ENCODE results near the gene SMARCC2.

Gene SMARCC2

DNA sequence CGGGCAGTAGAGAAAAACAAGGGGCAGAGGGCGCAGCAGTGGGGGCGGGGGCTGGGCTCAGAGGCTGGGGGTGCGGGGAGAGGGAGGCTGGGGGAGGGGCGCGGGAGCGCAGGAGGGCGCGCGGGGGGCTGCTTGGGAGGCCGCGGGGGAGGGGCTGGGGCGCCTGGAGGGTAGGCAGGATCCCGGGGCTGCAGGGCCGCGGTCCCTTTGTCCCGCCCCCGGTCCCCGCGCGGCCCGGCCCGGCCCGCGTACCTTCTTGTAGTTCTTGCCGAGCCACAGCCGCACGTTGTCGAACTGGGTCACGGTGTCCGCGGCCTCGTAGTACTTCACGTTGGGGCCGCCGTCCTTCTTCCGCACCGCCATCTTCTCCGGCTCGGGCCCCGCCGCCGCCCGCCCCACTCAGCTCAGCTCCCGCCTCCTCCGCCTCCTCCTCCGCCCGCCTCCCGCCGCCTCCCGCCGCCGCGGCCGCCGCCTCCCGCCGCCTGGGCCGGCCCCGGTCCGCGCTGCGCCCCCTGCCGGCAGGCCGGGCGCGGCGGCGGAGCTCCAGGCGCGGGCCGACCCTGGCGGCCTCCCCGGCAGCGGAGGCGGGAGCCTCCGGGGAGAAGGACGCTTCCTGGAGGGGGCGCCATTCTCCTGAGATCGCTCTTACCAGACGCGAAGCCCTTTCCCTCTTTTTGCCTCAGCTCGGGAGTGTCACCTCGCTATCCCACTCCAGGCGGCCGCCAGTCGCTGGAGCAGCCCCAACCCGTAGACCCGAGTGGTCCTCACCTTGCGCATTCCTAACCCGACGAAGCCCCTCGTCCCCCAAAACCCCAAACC, at the start of gene SMARCC2:
Gene SMARCC2, minus strand, starts transcription at position 385 of the 819 bp plus-strand sequence. Its CDS starts 22 bp downstream, at position 363.
- peak; percentile 78 to 80 for DNase-seq (ENCODE audit: low read depth in 2 of 2)

DNA sequence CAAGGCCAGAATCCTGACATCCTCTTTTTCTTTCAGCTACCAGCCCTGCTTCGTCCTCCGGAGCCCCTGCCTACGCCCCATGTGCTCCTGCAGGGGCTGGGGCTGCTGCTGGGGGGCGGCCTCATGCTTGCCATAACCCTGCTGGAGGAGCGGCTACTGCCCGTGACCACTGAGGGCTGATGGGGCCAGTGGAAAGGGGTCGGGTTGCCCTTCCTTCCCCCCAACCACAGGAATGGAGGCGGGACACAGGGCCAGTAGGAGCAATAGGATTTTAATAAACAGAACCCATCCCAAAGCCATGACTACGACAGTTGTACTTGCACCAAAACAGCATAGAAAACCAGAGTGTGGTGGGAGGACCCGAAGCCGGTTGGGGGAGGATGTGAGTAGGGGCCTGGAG, 48.3 kb upstream of the SMARCC2 start:
- DNase-seq (ENCODE audit: low read depth in 2 of 2), result no peak

DNA sequence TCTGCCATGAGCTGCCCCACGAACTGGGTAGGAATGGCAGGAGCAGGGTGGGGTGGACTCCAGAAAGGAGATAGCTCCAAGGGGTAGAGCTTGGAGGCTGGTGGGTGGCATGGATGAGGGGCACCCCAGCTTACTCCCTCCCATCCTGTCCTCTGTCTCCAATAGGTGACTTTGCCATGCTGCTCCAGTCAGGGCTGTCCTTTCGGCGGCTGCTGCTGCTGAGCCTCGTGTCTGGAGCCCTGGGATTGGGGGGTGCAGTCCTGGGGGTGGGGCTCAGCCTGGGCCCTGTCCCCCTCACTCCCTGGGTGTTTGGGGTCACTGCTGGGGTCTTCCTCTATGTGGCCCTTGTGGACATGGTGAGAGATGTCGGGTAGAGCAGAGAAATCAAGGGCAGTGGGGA, 47.7 kb upstream of the SMARCC2 start:
- no peak for DNase-seq (ENCODE audit: low read depth in 2 of 2)

DNA sequence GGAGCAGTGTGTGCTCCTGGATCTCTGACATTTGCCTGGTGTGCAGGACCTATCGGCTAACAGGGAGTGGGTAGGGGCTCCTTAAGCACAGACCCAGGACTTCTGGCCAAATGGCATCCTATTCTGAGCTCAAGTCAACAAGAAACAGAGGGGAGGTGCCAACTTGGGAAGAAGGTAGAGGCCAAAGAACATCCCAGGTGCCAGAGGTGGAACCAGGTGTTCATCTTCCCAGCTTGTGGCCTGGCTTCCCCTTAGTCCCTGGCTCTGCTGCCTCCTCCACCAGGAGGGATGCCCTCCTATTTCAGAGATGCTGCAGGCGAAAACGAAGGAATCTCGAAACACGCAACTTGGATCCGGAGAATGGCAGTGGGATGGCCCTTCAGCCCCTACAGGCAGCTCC, 46.8 kb upstream of the SMARCC2 start:
- DNase-seq (ENCODE audit: low read depth in 2 of 2), result no peak

DNA sequence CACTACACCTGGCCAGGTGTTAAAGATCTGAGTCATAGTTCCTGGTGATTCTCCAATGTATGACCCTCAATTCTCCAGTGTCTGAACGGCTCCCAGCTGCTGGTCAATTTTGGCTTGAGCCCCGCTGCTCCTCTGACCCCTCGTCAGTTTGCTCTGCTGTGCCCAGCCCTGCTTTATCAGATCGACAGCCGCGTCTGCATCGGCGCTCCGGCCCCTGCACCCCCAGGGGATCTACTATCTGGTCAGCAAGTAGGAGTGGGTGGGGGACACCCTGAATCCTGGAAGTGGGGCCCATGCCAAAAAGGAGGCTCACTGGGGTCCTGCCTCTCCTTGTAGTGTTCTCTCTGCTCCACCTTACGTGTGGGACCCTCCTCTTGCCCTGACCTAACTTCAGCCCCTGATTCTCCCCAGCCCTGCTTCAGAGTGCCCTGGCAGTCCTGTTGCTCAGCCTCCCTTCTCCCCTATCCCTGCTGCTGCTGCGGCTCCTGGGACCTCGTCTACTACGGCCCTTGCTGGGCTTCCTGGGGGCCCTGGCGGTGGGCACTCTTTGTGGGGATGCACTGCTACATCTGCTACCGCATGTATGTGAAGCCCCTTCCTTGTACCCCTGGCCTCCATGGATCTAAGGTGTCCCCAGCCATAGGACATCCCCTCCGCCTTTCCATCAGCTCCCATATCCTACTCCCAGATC, 45.6 kb upstream of the SMARCC2 start:
- DNase-seq (ENCODE audit: low read depth in 2 of 2), result no peak

DNA sequence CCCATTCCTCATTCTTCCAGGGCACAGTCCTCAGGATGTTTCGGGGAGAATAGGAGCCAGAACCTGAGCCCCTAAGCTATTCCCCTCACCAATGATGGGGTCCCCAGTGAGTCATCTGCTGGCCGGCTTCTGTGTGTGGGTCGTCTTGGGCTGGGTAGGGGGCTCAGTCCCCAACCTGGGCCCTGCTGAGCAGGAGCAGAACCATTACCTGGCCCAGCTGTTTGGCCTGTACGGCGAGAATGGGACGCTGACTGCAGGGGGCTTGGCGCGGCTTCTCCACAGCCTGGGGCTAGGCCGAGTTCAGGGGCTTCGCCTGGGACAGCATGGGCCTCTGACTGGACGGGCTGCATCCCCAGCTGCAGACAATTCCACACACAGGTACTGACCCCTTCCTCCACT, 41.9 kb upstream of the SMARCC2 start:
- no peak for DNase-seq (ENCODE audit: low read depth in 2 of 2)

DNA sequence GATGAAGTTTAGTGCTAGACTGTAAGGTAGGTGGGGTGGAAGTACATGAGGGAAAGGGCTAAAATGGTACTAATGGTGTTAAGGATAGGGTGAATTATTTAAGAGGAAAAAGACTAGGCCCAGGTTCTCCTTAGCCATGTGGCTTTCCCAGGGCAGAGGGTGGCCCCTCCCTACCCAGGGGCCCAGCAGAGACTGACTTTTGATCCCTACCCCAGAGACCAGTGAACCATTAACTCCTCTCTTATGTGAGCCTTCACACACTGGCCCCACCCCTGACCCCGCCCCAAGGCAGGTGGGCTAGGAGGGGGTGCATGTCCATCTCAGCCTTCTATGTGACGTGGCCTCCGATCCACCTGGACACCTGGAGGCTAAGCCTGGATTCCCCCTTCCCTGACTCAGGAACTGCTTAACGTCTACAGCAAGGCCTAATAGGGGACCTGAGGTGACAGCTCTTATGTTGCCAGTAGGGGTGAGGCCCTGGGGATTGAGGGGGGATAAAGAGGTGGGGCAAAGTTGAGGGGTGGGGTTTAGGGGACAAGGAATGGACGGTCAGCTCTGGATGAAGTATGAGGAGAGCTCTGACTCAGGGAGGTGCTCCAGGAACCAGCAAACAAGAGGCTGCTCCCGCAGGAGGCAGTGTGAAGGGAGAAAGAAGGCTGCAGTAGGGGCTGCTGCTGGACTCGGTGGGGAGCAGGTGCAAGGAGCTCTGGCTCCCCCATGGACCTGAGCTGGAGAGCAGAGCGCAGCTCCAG, 41.3 kb upstream of the SMARCC2 start:
- DNase-seq (ENCODE audit: low read depth in 2 of 2), result no peak

DNA sequence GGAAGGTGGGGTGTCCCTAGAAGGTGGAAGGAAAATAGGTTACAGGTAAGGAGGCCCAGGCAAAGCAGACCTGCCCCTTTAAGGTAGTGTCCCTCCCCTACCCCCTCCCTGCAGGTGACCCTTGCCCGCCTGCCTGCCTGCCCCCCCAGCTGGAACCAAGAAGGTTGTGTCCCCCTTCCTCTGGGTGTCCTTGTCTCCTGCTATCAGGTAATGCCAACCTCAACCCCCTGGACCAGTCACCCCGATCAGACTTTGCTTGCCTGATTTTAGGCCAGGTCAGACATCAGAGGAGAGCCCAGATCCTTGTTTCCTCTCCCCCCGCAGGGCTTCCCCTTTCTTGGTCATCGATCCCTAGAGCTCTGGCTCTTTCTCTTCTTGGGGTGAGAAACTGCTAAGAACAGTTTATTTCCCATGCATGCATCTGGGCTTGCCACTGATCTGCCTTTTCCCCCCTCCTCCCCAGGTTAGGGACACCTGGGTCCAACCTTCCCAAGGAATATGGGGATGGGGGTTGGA, 40.7 kb upstream of the SMARCC2 start, which contains the start of gene SLC39A5:
Gene SLC39A5, plus strand, starts transcription at position 136 of the 516 bp plus-strand sequence. CDS start 1,224 bp downstream, outside the sequence.
- no peak for DNase-seq (ENCODE audit: low read depth in 2 of 2)

DNA sequence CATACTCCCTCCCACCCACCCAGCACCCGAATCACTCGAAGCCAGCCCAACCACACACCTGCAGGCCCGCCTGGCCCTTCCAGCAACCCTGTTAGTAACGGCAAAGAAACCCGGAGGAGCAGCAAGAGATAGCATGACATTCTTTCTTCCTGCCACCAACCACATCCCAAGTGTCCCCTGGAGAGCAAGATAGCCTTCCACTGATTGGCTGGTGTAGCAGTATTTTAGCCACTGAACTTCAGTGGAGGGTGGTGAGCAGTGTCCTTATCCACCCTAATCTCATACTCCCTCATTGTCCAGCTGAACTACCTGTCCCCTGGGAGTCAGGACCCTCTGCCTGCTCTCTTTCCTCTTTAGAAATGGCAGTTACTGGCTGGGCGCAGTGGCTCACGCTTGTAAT, 39.8 kb upstream of the SMARCC2 start:
- DNase-seq (ENCODE audit: low read depth in 2 of 2), result no peak

DNA sequence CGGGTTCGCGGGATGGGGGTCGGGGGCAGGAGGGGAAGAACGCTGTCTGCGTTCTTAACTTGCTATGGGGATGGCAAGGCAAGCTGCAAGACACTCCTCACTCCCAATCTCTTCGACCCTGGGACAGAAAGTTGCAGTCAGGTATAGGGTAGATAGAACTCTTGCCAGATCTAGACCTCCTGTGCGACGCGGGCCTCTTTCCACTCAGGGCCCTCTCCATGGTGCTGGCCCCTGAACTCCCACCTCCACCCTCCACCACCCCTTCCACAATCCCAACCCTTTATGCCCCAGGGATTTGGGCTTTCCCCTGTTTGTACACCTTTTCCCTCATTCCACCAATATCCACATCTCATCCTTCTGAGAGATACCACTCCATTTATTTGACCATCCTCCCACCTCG, 35.7 kb upstream of the SMARCC2 start:
- DNase-seq (ENCODE audit: low read depth in 2 of 2), result no peak

DNA sequence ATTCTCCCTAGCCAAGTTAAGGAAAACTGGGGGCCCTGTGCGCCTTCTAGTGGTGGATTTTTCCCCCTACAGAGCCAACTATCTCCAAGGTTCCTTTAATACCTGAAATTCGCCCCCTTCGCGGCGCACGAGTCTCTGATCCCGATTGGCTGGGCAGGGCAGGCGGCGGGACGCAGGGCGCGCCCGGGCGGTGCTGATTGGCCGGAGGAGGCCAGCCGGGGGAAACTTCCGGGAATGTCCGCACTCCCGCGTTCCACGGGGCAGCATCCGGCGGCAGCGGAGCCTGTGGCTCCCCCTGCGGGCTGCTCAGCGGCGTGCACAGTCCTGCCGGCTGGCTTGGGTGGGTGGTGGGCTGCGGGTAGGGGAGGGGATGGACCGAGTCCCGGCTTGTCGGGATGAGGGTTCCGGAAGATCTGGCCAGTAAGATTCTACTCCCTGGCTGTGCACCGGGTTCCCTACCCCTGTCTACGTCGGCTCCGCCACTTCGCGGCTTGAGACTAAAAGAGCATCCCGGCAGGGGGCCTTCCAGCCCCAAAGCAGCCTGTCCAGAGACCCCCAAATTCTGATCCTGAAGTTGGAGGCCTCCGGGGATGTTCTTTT, 34.9 kb upstream of the SMARCC2 start, which contains the start of gene NABP2:
Gene NABP2, plus strand, starts transcription at position 241 of the 600 bp plus-strand sequence. CDS start 515 bp downstream, outside the sequence.
- DNase-seq (ENCODE audit: low read depth in 2 of 2), result peak; percentile 92 to 95

DNA sequence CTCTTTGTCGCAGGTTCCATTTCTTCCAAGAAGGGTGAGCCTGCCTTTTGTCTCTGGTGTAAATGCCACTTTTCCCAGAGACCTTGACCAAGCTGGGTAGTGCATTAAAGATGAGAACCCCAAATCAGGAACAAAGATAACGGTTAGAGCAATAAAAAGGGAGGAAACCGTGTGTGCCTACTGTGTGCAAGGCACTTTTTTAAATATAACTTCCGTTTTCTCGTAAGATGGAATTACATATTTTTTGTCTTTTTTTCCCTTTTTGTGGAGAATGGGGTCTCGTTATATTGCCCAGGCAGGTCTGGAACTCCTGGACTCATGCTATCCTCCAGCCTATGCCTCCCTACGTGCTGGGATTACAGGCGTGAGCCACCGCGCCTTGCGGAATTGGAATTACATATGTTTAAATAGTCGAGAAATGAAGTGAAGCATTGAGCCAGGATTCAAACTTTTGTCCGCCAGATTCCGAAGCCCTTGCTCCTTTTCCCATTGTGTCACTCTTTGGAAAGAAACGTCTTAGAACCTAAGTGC, 34.4 kb upstream of the SMARCC2 start:
- DNase-seq (ENCODE audit: low read depth in 2 of 2), result no peak

DNA sequence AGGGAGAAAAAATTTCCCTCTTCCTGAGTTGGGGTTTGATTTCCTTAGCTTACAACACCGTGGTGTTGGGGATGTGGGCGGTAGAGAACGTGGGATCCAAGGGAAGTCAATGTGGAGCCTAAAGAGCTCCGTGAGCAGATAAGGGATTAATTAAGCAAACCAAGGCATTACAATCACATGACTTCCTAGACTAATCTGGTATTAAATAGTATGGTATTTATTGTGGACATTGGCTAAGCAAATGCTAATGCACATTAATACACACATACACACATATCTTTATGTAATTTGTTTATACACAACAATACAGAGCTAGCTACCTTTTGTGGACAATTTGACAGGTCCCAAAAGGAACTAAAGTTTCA, 33.2 kb upstream of the SMARCC2 start:
- no peak for DNase-seq (ENCODE audit: low read depth in 2 of 2)

DNA sequence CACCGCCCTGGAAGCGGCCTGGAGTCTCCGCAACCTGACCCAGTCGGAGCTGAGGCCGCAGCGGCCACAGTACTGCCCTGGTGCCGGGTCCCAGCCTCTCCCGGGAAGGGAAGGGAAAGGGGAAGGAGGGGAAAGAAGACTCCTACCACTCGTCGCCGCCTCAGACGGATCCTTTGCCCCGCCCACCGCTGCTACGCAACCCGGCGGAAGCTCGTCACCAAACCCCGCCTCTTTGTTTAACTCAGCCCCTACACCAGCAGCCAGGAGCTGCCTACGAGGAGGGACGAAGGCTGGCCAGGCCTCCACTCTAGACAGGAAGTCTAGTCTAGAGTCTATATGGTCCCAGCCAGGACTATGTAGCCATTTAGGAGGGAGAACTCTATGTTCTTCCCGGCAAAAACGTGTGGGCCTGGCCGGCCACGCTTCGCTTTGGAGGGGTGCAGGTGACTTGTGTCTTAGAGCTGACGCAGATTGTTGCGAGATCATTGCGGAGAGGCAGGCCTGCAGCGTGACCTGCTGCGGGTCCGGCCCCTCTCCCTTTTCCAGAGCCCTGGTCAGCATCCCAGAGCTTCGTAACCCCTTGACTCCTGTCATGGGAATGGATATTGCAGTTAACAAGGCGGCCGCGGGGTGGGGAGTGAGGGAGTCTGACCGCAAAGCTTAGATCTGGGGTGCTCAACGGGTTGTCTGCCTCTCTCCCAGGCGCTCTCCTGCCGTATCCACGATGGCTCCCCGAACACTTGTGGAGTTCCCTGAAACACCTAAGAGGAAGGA, 32.7 kb upstream of the SMARCC2 start, which contains the start of gene RNF41:
Gene RNF41, minus strand, starts transcription at position 166 of the 774 bp plus-strand sequence. CDS start 7,875 bp downstream, outside the sequence.
- peak; percentile 82 to 87 for DNase-seq (ENCODE audit: low read depth in 2 of 2)

DNA sequence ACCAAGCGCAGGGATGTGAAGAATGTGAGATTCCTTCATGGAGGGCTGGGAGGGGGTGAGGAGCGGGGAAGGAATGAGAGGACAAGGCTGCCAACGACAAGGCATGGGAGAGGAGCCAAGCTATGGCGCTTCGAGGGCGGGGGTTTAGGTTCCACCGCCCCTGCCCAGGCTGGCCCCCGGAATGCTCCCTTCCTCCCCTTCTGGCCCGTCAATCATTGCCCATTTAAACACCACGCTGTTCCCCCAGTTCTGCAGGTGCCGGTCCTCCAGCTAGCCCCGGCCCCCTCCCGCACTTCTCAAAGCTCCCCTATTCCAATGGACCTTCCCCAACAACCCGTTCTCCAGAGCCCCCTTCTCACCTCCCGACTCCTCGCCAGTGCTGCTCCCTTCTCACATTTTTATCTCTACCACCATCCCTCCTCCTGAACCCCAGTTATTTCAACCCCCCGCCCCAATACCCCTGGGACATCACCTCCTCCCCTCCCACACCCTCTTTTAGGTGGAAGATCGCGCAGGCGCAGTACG, 32.0 kb upstream of the SMARCC2 start:
- no peak for DNase-seq (ENCODE audit: low read depth in 2 of 2)

DNA sequence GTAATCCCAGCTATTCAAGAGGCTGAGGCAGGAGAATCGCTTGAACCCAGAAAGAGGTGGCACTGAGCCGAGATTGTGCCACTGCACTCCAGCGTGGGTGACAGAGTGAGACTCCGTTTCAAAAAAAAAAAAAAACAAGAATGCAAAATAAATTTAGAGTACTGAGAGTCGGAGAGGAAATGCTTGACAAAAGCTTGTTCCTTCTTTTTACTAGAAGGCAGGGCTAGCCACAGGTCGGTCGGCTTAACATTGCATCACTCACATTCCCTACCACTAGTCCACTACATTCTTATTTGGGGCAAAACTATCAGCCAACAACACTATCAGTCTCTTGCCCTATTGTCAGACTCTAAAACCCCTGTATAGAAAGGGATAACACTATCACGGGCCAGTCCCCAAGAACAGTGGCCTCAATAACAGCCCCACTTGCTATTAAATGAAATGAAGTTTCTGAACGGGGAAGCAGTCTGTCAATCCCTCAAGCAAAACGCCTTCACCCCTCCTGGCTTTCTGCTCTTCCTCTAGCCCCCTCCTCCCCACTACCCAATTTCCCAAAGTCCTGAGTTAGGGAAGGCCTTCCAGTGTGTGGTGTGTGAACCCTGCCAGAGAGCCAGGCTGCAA, 31.4 kb upstream of the SMARCC2 start:
- DNase-seq (ENCODE audit: low read depth in 2 of 2), result no peak

DNA sequence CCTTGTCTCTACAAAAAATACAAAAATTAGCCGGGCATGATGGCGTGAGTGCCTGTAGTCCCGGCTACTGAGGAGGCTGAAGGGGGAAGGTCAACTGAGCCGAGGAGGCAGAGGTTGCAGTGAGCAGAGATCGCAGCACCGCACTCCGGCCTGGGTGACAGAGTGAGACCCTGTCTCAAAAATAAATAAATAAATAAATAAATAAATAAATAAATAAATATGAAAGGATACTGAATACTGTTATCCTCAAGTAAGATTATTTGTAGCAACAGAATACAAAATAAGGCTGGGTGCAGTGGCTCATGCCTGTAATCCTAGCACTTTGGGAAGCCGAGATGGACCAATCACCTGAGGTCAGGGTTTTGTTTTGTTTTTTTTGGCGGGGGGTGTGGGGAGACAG, 30.6 kb upstream of the SMARCC2 start:
- DNase-seq (ENCODE audit: low read depth in 2 of 2), result no peak

DNA sequence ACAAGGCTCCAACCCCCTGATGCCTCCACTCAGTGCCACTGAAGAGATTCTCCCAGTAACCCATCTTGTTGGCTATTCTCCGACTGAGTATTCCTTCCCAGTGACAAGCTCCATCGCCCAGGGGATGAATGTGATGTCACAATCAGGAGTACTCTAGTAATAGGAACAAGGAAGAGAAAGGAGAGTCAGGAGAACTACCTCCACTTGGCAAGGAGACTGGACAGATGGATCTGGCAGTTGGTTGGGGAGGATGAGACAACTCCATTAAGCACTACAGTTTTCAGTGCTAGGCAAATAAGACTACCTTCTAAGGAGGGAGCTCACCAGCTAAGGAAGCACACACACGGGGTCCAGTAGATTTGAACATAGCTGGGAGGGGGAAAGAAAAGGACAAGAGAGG, 27.2 kb upstream of the SMARCC2 start:
- no peak for DNase-seq (ENCODE audit: low read depth in 2 of 2)

DNA sequence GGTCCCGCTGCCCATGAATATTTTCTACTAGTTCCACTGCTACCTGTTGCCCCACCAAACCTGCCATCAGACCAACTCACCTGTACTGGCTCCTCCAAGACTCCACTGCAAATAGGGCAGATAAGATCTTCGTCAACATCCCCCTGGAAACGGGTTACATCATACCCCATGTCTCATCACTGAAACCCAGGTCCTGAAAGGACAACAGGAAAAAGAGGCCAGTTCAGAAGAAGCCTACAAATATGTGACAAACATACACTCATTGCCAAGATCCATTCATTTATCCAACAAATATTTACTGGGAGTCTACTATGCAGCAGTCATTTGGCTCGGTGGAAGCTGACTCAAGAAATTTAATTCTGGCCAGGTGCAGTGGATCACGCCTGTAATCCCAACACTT, 24.6 kb upstream of the SMARCC2 start:
- no peak for DNase-seq (ENCODE audit: low read depth in 2 of 2)

DNA sequence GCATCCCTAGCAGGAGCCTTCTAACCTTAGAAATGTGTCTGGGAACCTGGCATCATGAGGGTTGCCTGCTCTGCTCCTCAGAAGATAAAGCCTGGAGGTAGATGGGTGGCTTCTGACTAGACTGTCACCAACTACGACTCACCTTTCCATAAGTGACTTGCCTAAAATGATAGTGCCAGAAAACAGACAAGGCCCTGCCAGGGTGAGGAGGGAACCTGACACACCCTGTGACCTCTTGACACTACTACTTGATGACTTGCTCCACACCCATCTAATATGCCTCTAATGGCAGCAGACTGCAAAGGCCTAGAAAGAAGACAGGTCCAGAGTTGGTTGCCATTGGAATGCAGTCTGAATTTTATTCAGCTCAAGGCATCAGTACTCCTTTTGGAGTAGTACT, 23.1 kb upstream of the SMARCC2 start:
- no peak for DNase-seq (ENCODE audit: low read depth in 2 of 2)
